Coronary artery (tissue), 2 donors: ENCODE results near the gene WDR59.
"Not testable (repeated sequence)": the region's sequence is repeated elsewhere in the genome, so short reads cannot be mapped to it uniquely, and the experiment has no call there.

Source experiments
- DNase-seq: peaks from one replicate; pipeline ENCODE4 v3.0.0-alpha.2; 2017; ENCODE audit warnings: low spot score
- H3K27ac ChIP-seq, 2 donors: fragments of 200-600 bp; sonication (generic); one replicate each; pipeline ENCODE4 v1.5.1; 2016 to 2019
- H3K4me3 ChIP-seq: fragments of 200-600 bp; sonication (generic); 2 replicates; pipeline ENCODE4 v1.5.1; 2016; ENCODE audit warnings: mild to moderate bottlenecking, moderate library complexity
- TF ChIP-seq, protein P1 (sequence below): fragments of 200-600 bp; sonication (generic); IDR thresholded peaks from one replicate; pipeline ENCODE4 v1.5.1; 2019; ENCODE audit warnings: antibody characterized with exemption

WDR59 gene

DNA sequence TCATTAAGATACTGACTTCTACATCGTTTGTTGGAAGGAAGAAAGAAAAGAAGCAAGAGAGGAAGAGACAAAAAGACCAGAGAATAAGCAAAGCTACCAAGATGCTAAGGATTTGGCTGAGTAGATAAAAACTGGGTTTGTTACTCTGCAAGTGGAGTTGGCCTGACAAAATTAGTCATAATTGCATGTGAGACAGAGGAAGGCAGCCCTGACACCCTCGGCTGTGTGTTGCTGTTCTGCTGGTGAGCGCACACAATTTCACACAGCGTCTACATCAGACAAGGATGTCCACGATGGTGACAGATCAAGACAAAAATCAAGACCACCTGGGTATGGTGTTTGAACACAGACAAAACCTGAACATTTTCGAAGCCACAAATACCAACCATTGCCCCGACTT, 134.9 kb downstream of the WDR59 start:
- no peak overlapping the region for H3K4me3 ChIP-seq
- no peak overlapping the region for H3K27ac ChIP-seq
- DNase-seq = no peak
- TF ChIP-seq, protein P1, sequence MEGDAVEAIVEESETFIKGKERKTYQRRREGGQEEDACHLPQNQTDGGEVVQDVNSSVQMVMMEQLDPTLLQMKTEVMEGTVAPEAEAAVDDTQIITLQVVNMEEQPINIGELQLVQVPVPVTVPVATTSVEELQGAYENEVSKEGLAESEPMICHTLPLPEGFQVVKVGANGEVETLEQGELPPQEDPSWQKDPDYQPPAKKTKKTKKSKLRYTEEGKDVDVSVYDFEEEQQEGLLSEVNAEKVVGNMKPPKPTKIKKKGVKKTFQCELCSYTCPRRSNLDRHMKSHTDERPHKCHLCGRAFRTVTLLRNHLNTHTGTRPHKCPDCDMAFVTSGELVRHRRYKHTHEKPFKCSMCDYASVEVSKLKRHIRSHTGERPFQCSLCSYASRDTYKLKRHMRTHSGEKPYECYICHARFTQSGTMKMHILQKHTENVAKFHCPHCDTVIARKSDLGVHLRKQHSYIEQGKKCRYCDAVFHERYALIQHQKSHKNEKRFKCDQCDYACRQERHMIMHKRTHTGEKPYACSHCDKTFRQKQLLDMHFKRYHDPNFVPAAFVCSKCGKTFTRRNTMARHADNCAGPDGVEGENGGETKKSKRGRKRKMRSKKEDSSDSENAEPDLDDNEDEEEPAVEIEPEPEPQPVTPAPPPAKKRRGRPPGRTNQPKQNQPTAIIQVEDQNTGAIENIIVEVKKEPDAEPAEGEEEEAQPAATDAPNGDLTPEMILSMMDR = no peak

DNA sequence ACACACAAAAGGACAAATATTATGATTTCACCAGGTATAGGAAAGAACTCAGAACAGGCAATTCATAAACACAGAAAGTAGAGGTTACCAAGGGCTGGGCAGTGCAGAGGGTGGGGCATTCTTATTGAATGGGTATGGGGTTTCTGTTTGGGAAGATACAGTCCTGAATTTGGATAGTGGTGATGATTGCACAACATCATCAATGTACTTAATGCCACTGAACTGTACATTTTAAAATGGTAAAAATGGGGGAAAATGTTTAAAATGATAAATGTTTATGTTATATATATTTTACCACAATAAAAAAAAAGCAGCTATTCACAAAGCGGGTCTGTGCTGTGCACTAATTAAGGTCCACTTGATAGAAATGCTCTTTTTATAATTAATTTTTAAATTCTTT, 137.7 kb downstream of the WDR59 start:
- DNase-seq = no peak
- Histone ChIP-seq H3K4me3 (no peak overlapping the region), H3K27ac (no peak overlapping the region)
- TF ChIP-seq, protein P1 = no peak

DNA sequence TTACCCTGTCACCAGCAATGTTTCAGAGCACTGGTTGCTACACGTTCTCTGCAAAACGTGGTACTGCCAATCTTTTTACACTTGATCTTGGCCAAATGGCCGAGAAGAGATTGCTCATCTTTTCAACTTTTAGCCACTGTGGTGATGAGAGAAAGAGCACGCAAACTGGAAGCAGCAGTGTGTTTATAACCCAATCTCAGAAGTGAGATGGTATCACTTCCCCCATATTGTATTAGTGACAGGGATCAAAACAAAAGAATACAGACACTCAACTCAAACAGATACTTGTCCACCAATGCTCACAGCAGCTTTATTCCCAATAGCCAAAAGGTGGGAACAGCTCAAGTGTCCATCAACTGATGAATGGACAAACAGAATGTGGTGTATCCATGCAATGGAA, 138.2 kb downstream of the WDR59 start:
- Histone ChIP-seq H3K27ac (no peak overlapping the region), H3K4me3 (no peak overlapping the region)
- no peak for DNase-seq
- TF ChIP-seq, protein P1 = no peak

DNA sequence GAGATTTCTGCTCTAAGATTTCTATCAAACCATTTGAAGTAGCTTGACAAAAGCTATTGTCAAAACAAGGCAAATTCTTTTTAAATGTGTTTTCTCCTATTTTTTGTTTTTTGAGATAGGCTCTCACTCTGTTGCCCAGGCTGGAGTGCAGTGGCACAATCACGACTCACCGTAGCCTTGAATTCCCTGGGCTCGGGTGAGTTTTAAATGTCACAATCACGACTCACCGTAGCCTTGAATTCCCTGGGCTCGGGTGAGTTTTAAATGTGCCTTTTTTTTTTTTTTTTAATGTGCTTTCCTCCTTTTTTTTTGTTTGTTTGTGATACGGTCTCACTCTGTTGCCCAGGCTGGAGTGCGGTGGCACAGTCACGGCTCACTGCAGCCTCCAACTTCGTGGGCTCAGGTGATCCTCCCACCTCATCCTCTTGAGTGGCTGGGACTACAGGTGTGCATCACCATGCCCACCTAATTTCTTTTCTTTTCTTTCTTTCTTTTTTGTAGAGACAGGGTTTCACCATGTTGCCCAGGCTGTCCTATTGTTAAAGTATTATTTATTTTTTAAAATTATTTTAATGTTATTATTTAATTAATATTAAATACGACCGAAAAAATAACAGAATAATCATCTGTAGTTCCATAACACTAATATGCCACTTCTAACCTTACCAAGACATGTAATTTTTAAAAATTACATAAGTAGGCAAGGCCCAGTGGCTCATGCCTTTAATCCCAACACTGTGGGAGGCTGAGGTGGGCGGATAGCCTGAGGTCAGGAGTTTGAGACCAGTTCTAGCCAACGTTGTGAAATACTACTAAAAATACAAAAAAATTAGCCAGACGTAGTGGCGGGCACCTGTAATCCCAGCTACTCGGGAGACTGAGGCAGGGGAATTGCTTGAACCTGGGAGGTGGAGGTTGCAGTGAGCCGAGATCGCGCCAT, 140.6 kb downstream of the WDR59 start:
- Histone ChIP-seq H3K27ac (no peak overlapping the region), H3K4me3 (no peak overlapping the region)
- DNase-seq = no peak
- TF ChIP-seq, protein P1 = no peak

DNA sequence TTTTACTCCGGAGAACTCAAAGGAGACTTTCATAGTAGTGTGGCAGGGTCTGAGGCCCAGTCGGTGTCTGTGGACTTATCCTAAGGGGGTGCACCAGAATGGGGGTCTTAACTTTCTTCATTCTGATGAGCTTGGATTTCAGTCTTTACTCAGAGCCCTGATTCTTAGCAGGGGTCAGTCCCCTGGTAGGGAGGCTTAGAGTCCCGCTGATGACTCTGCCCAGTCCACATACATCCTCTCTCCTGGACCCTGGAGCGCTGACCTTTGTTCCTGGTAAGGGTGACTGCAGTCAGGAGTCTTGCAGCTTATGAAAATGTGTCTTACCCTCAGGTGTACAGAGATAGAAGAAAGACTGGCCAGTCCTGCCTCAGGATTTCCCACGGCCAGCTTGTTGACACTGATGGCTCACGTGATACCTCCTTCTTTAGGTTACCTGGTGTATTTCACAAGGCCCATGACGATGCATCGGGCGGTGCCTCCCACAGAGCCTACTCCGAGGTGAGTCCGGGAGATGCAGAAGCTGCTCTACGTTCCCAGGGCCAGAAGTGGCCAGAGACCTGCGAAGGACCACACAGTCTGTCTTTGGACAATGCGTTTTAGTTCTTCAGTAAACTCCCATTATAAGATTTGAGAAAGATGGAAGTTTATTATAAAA, 141.4 kb downstream of the WDR59 start:
- H3K4me3 ChIP-seq, DNase-seq, H3K27ac ChIP-seq: not testable (repeated sequence)

DNA sequence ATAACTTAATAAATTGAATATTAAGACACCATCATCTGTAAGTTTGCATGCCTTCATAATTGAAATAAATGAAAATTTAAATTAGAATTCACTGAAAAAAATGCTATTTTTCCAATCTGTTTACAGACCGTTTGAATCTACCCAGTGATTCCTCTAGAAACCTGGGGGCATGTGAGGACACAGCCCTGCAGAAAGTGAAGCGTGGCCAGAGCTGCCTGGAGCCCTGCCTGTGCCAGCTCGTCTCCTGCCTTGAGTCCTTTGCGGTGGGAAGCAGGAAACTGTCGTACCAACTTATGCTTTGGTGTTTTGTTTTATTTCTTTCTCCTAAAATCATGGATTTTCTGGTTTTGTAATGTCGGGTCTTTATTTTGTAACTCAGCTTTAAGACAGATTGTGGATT, 142.5 kb downstream of the WDR59 start:
- Histone ChIP-seq H3K4me3 (no peak overlapping the region), H3K27ac (no peak overlapping the region)
- TF ChIP-seq, protein P1 = no peak
- no peak for DNase-seq

DNA sequence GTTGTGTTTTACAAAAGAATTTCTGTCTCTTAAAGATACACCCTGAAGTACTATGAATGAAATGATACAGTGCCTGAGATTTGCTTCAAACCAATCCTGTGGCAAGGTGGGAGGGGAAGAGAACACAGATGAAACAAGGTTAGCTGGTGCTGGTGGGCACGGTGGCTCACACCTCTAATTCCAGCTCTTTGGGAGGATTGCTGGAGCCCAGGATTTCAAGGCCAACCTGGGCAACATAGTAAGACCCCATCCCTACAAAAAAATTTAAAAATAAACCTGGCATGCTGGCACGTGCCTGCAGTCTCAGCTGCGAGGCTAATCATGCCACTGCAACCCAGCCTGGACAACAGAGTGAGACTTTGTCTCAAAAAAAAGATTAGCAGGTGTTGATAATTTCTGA, 143.0 kb downstream of the WDR59 start:
- DNase-seq = no peak
- no peak overlapping the region for H3K4me3 ChIP-seq

More for the DNA sequence above, 143.0 kb downstream of the WDR59 start:
- H3K27ac ChIP-seq = no peak overlapping the region
- TF ChIP-seq, protein P1 = no peak
